Mucosa of rectum (tissue), 2 donors: ENCODE results near the gene CHD6.

Experiments
- H3K27ac ChIP-seq, 2 donors: one replicate each; pipeline ENCODE4 v1.7.0; 2013; ENCODE audit warnings: inconsistent platforms in 2 of 2, low read depth in 2 of 2, low read length in 2 of 2
- H3K27me3 ChIP-seq, 2 donors: one replicate each; pipeline ENCODE4 v1.7.0; 2013; ENCODE audit warnings: low read length in 2 of 2; ENCODE audit not compliant: control insufficient read depth in 2 of 2, insufficient read depth in 2 of 2
- H3K36me3 ChIP-seq, 2 donors: one replicate each; pipeline ENCODE4 v1.7.0; 2013; ENCODE audit warnings: low read length in 2 of 2; ENCODE audit not compliant: control insufficient read depth in 2 of 2, insufficient read depth in 2 of 2
- H3K4me1 ChIP-seq, 2 donors: one replicate each; pipeline ENCODE4 v1.7.0; 2013; ENCODE audit warnings: low read length in 2 of 2, mild to moderate bottlenecking in 1 of 2; ENCODE audit not compliant: control insufficient read depth in 2 of 2, insufficient read depth in 2 of 2
- H3K4me3 ChIP-seq, 2 donors: one replicate each; pipeline ENCODE4 v1.7.0; 2013; ENCODE audit warnings: low read length in 2 of 2
- H3K9ac ChIP-seq, 2 donors: one replicate each; pipeline ENCODE4 v1.7.0; 2013; ENCODE audit warnings: low read length in 2 of 2, low read depth in 1 of 2, mild to moderate bottlenecking in 1 of 2
- H3K9me3 ChIP-seq, 2 donors: one replicate each; pipeline ENCODE4 v1.7.0; 2013; ENCODE audit warnings: low read length in 2 of 2; ENCODE audit not compliant: control insufficient read depth in 2 of 2
- donor health status: healthy.
- donor health status: Normal muscosa, but diverticular disease.

The CHD6 gene

GRCh38 chr20:41534842-41535241 lies 83.3 kb downstream of the CHD6 start:
- peaks cover 13 to 17% of the 10 kb centered on the region in 2 donors for H3K36me3 ChIP-seq
- H3K4me3 ChIP-seq, result no peak overlapping the region
- H3K27ac ChIP-seq, result no peak overlapping the region
- H3K27me3 ChIP-seq, result no peaks in the 10 kb centered on the region
- H3K4me1 ChIP-seq, result peaks cover 0 to 2% of the 10 kb centered on the region in 2 donors
- no peak overlapping the region for H3K9ac ChIP-seq
- no peaks in the 10 kb centered on the region for H3K9me3 ChIP-seq

DNA sequence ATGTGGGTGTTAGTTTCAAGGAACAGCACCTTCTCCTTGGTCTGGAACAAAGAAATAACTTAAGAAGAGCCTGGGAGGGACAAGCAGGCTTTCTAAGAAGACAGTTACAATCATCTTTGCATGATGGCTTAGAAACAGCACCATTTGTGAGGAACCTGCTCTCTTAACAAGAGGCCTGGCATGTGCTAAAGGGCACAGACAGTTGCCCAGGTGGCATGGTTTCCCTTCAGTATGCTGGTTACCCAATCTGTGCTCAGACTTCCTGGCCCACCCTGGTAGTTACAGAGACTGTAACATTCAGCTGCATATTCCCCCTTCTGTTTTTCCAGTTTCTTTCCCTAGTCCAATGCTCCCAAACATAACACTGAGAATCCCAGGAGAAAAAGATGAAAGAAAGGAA lies 84.0 kb downstream of the CHD6 start:
- Histone ChIP-seq H3K4me3 (no peak overlapping the region), H3K9ac (no peak overlapping the region), H3K27ac (no peak overlapping the region), H3K9me3 (no peaks in the 10 kb centered on the region), H3K4me1 (peaks cover 0 to 2% of the 10 kb centered on the region in 2 donors), H3K36me3 (peaks cover 13 to 17% of the 10 kb centered on the region in 2 donors), H3K27me3 (no peaks in the 10 kb centered on the region)

DNA sequence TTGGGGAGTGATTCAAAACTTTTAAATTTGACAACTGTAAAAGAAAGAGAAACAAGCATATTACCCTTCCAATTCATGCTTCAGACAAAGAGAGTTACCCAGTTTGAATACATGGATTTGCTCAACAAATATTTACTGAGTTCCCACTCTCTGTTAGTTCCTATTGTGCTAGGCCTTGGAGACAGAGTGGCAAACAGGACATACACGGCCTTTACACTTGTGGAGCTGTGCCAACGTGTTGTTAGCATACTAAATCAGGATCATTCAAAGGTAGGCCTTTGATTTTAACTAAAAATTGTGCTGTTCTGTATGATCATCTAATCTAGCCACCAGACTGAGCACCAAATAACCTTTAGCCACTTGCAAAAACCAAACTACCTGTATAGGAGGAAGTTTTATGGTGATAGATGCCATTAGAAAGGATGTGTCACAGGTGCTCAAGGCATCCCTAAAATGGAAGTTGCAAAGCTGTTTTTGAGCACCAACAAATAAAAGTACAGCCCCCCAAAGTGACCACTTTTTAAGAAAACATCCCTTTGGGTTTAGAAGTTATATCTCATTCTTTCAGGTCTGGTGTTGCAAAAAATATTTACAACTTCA lies 84.5 kb downstream of the CHD6 start:
- no peaks in the 10 kb centered on the region for H3K9me3 ChIP-seq
- H3K27me3 ChIP-seq, result no peaks in the 10 kb centered on the region
- no peak overlapping the region for H3K9ac ChIP-seq
- peaks cover 11 to 17% of the 10 kb centered on the region in 2 donors for H3K36me3 ChIP-seq
- no peaks in the 10 kb centered on the region for H3K4me1 ChIP-seq
- H3K27ac ChIP-seq, result no peak overlapping the region
- no peak overlapping the region for H3K4me3 ChIP-seq

- Histone ChIP-seq H3K4me1 (no peaks in the 10 kb centered on the region), H3K36me3 (peaks cover 10 to 17% of the 10 kb centered on the region in 2 donors), H3K27me3 (no peaks in the 10 kb centered on the region), H3K27ac (no peak overlapping the region), H3K9ac (no peak overlapping the region), H3K4me3 (no peak overlapping the region), H3K9me3 (no peaks in the 10 kb centered on the region)
Measured at GRCh38 chr20:41532935-41533334, 85.2 kb downstream of the CHD6 start.

- Histone ChIP-seq H3K4me1 (no peaks in the 10 kb centered on the region), H3K9me3 (no peaks in the 10 kb centered on the region), H3K27ac (no peak overlapping the region), H3K9ac (no peak overlapping the region), H3K36me3 (peaks cover 10 to 17% of the 10 kb centered on the region in 2 donors), H3K4me3 (no peak overlapping the region), H3K27me3 (no peaks in the 10 kb centered on the region)
Measured at GRCh38 chr20:41531518-41532275, 86.5 kb downstream of the CHD6 start.

DNA sequence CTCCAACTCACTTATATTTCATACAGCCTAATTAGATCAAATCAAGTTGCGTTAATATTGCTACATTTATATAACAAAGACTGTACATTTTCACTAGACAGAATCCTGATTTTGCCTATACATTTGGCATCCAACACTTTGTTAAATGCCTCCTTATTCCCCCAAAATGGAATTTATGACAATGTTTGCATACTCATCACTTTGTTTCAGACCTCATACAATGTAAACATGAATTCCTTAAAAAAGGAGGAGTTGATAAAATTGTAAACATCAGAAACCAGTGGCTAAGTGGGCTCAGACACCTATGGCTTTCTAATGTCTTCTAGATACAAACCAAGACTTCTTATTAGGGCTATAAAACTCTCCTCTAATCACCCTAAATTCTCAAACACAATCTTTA lies 87.3 kb downstream of the CHD6 start:
- Histone ChIP-seq H3K27ac (no peak overlapping the region), H3K27me3 (no peaks in the 10 kb centered on the region), H3K9ac (no peak overlapping the region), H3K4me1 (peaks cover 4 to 6% of the 10 kb centered on the region in 2 donors), H3K4me3 (no peak overlapping the region), H3K36me3 (peaks cover 10 to 17% of the 10 kb centered on the region in 2 donors), H3K9me3 (no peaks in the 10 kb centered on the region)

GRCh38 chr20:41526327-41526726 lies 91.8 kb downstream of the CHD6 start:
- Histone ChIP-seq H3K27me3 (no peaks in the 10 kb centered on the region), H3K27ac (no peak overlapping the region), H3K9ac (no peak overlapping the region), H3K4me1 (peaks cover 17 to 21% of the 10 kb centered on the region in 2 donors), H3K36me3 (no peaks in the 10 kb centered on the region), H3K4me3 (no peak overlapping the region), H3K9me3 (no peaks in the 10 kb centered on the region)

DNA sequence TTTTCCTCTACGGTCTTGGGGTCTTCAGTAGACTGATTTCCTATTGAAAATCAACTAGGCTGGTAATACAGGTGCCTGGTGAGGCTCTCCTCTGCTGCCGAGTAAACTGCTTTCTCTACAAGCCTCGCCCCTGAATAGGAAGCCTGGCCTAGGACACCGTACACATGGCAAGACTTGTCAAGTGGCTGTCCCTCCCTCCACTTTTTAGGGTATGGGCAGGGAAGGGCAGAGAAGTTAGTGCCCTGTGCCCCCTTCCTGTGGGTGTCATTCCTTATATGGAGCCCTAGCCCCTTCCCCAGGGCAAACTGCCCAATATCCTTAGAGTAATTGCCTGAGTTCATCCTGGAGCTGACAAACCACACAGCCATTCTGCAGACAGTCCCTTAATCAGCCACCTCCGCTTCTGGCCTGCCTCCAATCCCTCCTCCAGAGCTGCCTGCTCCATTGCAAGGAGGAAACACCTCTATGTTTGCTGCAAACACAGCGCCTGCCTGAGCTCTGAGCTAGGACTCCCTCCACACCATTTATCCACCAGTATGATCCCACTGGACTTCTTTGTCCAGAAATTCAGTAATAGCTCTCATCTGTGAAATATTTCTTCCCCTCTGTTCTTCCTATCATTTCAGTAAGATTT lies 93.1 kb downstream of the CHD6 start:
- H3K27ac ChIP-seq, result no peak overlapping the region
- no peak overlapping the region for H3K9ac ChIP-seq
- no peaks in the 10 kb centered on the region for H3K27me3 ChIP-seq

GRCh38 chr20:41523857-41524256 lies 94.3 kb downstream of the CHD6 start:
- Histone ChIP-seq H3K27ac (no peak overlapping the region), H3K36me3 (no peaks in the 10 kb centered on the region), H3K27me3 (no peaks in the 10 kb centered on the region), H3K9ac (no peak overlapping the region), H3K9me3 (no peaks in the 10 kb centered on the region), H3K4me1 (peaks cover 17 to 21% of the 10 kb centered on the region in 2 donors), H3K4me3 (no peak overlapping the region)

More for the DNA sequence above, 93.1 kb downstream of the CHD6 start:
- no peaks in the 10 kb centered on the region for H3K36me3 ChIP-seq
- peaks cover 17 to 21% of the 10 kb centered on the region in 2 donors for H3K4me1 ChIP-seq
- H3K9me3 ChIP-seq, result no peaks in the 10 kb centered on the region
- peak overlapping the region in 1 of 2 donors; percentile 35 for H3K4me3 ChIP-seq

DNA sequence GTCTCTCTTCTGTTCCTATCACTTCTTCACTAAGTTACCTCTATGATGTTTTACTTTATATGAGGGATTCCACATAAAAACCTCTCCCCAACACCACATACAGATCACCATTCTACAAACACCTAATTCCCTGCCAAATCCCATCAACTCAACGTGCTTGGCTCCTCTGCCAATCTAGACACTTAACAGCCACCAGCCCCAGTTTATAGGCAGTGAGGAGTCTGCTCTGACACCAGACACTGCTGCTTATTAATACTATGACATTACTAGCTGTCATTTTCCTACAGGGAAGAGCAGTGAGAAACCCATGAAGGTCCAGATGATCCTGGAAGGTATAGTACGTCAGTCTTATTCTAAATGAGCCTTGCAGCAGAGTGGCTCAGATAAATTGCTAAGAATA lies 104.3 kb downstream of the CHD6 start:
- Histone ChIP-seq H3K4me3 (no peak overlapping the region), H3K9ac (no peak overlapping the region), H3K4me1 (peaks cover 13 to 19% of the 10 kb centered on the region in 2 donors), H3K27me3 (no peaks in the 10 kb centered on the region), H3K9me3 (no peaks in the 10 kb centered on the region), H3K27ac (no peak overlapping the region), H3K36me3 (peaks cover 8 to 18% of the 10 kb centered on the region in 2 donors)
